Kidney (tissue), 14 donors: ENCODE results near the gene USP19. TPM values are rescaled to one million over a fixed set of nuclear protein-coding genes. Genes with fewer than 3 reads are reported as not detected.

Experiments
- DNase-seq, 5 donors: peaks; one replicate each; pipeline ENCODE4 v3.0.0-alpha.2; 2013 to 2020
- FAIRE-seq: peaks from 2 replicates; lab custom pipeline; 2012; peaks lifted over from hg19 to GRCh38; lab: Jason Lieb, UNC
- H3K27ac ChIP-seq, 2 donors: one replicate each; pipeline ENCODE4 v1.7.0; 2013; ENCODE audit warnings: low read depth in 2 of 2, low read length in 2 of 2, inconsistent platforms in 1 of 2
- H3K27me3 ChIP-seq: one replicate; pipeline ENCODE4 v1.7.1; 2013; ENCODE audit warnings: low read length, inconsistent platforms; ENCODE audit not compliant: control insufficient read depth, insufficient read depth
- H3K36me3 ChIP-seq, 3 donors: one replicate each; pipeline versions ENCODE4 v1.7.0 to v1.7.1; 2013; ENCODE audit warnings: low read length in 3 of 3, control low read depth in 1 of 3, inconsistent platforms in 1 of 3; ENCODE audit not compliant: insufficient read depth in 3 of 3, control insufficient read depth in 2 of 3
- H3K4me1 ChIP-seq, 3 donors: one replicate each; pipeline versions ENCODE4 v1.7.0 to v1.7.1; 2013; ENCODE audit warnings: low read length in 3 of 3, inconsistent platforms in 1 of 3, low read depth in 1 of 3; ENCODE audit not compliant: control insufficient read depth in 2 of 3, insufficient read depth in 2 of 3
- H3K4me3 ChIP-seq, 3 donors: one replicate each; pipeline versions ENCODE4 v1.7.0 to v1.8.1; 2013; ENCODE audit warnings: low read length in 3 of 3, control low read depth in 1 of 3, inconsistent platforms in 1 of 3
- H3K9ac ChIP-seq, 3 donors: one replicate each; pipeline versions ENCODE4 v1.7.0 to v1.7.1; 2013; ENCODE audit warnings: low read length in 3 of 3, control low read depth in 1 of 3, inconsistent platforms in 1 of 3
- H3K9me3 ChIP-seq, 3 donors: one replicate each; pipeline versions ENCODE4 v1.7.0 to v1.7.1; 2013; ENCODE audit warnings: low read length in 3 of 3, control low read depth in 1 of 3, inconsistent platforms in 1 of 3; ENCODE audit not compliant: control insufficient read depth in 2 of 3, insufficient read depth in 1 of 3
- intact Hi-C: fragments of 100-400 bp; cut with DNase I; formaldehyde crosslinking; loops from one replicate; pipeline ENCODE4 v1.11.1; 2022
- microRNA-seq: library from miRNA; unstranded; fragments of <30 nt; microRNA quantifications from one replicate; pipeline ENCODE4 v1.2.0, GENCODE V29; 2020
- polyA plus RNA-seq: library from polyadenylated mRNA; stranded (reverse); fragments of 350-450 nt; fragmentation: Illumina TruSeq; extraction: RNeasy Lipid Tissue Mini Kit (QIAGEN cat#74804); gene quantifications from one replicate; pipeline ENCODE4 v1.2.3, GENCODE V29; 2014; ENCODE audit warnings: low read depth, low replicate concordance; ENCODE audit not compliant: insufficient read depth
- total RNA-seq: library from RNA; stranded (reverse); fragmentation: NEBNext Ultra II Directional; extraction: Animal tissue kit (Norgen Biotek cat#: 25700); gene quantifications from one replicate; pipeline ENCODE4 v1.2.1, GENCODE V29; 2021
- TF ChIP-seq, protein P1 (sequence below): IDR thresholded peaks from 3 replicates; pipeline ENCODE4 v1.5.1; 2012; ENCODE audit warnings: mild to moderate bottlenecking, moderate library complexity, borderline replicate concordance; ENCODE audit not compliant: insufficient read depth; ENCODE audit errors: extremely low read depth
- donor health status: control.
- donor health status: control.
- donor health status: control.
- donor health status: control.
- donor health status: control.
- donor health status: DM: yes; HTN: yes; CAD: no.
- donor health status: Normal renal cell carcinoma (clear cell type).

USP19 gene
- total and polyA plus RNA-seq, 2 donors from 2014 or later = 29.3 to 67.2 TPM

DNA sequence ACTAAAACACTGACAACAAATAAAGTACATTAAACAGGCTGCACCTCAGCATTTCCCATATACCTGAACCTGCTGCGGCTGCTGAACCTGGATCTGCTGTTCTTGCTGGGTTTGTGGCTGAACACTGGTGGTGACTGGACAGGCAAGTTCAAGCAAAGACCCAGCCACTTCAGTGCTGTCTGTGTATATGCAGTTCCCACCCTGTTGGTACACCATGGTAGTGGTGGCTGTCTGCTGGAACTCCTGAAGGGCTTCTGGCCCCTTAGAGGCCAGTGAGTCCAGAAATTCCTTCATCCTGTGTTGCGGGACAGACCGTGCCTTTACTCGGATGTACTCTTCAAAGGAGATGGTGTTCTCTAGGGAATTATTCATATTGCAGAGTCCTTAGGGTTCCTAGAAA, 44.0 kb downstream of the USP19 start:
- intact Hi-C loops = no loop called here
- Histone ChIP-seq H3K9ac (no peak overlapping the region), H3K9me3 (no peaks in the 10 kb centered on the region), H3K36me3 (peaks cover 0 to 27% (median 11%) of the 10 kb centered on the region in 3 donors), H3K4me1 (no peaks in the 10 kb centered on the region), H3K27ac (no peak overlapping the region), H3K27me3 (no peaks in the 10 kb centered on the region), H3K4me3 (no peak overlapping the region)
- DNase-seq = no peak
- TF ChIP-seq, protein P1, sequence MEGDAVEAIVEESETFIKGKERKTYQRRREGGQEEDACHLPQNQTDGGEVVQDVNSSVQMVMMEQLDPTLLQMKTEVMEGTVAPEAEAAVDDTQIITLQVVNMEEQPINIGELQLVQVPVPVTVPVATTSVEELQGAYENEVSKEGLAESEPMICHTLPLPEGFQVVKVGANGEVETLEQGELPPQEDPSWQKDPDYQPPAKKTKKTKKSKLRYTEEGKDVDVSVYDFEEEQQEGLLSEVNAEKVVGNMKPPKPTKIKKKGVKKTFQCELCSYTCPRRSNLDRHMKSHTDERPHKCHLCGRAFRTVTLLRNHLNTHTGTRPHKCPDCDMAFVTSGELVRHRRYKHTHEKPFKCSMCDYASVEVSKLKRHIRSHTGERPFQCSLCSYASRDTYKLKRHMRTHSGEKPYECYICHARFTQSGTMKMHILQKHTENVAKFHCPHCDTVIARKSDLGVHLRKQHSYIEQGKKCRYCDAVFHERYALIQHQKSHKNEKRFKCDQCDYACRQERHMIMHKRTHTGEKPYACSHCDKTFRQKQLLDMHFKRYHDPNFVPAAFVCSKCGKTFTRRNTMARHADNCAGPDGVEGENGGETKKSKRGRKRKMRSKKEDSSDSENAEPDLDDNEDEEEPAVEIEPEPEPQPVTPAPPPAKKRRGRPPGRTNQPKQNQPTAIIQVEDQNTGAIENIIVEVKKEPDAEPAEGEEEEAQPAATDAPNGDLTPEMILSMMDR = no peak
- FAIRE-seq = no peak

DNA sequence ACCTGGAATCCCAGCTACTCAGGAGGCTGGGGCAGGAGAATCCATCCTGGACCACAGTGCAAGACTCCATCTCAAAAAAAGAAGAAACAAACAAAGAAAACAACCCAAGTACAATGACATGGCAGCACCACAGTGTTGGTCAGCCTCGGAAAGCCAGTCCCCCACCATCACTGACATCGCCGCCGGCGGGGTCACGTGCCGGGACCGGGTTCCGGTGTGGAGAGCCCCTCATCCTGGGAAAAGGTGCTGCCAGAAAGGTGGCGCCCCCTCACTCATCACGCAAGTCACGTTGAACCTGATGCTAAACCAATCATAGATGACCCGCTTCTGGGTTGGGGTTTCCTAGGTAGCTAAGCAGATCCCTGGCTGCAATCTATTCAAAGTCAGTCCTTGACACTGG, 44.5 kb downstream of the USP19 start:
- Histone ChIP-seq H3K9ac (no peak overlapping the region), H3K4me3 (no peak overlapping the region), H3K4me1 (no peaks in the 10 kb centered on the region), H3K27ac (no peak overlapping the region), H3K27me3 (no peaks in the 10 kb centered on the region), H3K36me3 (peaks cover 2 to 27% (median 15%) of the 10 kb centered on the region in 3 donors), H3K9me3 (no peaks in the 10 kb centered on the region)
- intact Hi-C loops = no loop called here
- FAIRE-seq = no peak
- TF ChIP-seq, protein P1 = no peak
- no peak for DNase-seq

Small RNAs within 50 kb of the gene (microRNA-seq; reads per million reads assigned to microRNA genes)
- not detected for gene MIR6890

Other genes starting within 250 kb of the USP19 start
- gene SLC25A20, start 221.9 kb downstream of the USP19 start, total RNA-seq = 9.9 TPM
- 59.2 TPM for gene SLC25A20, start 221.9 kb downstream of the USP19 start, polyA plus RNA-seq
- 75.7 TPM for gene ARIH2, start 202.0 kb downstream of the USP19 start, total RNA-seq
- 30.4 TPM for gene ARIH2, start 202.0 kb downstream of the USP19 start, polyA plus RNA-seq
- gene P4HTM, start 130.6 kb downstream of the USP19 start, total RNA-seq = 63.7 TPM
- 72.6 TPM for gene P4HTM, start 130.6 kb downstream of the USP19 start, polyA plus RNA-seq
- 158 TPM for gene WDR6, start 113.4 kb downstream of the USP19 start, total RNA-seq
- 105 TPM for gene WDR6, start 113.4 kb downstream of the USP19 start, polyA plus RNA-seq
- gene DALRD3, start 102.2 kb downstream of the USP19 start, total RNA-seq = 46.8 TPM
- 41.6 TPM for gene DALRD3, start 102.2 kb downstream of the USP19 start, polyA plus RNA-seq
- gene NDUFAF3, start 98.7 kb downstream of the USP19 start, total RNA-seq = 106 TPM
- 190 TPM for gene NDUFAF3, start 98.7 kb downstream of the USP19 start, polyA plus RNA-seq
- gene IMPDH2, start 91.4 kb downstream of the USP19 start, total RNA-seq = 132 TPM
- gene IMPDH2, start 91.4 kb downstream of the USP19 start, polyA plus RNA-seq = 99.9 TPM
- gene QRICH1, start 26.8 kb downstream of the USP19 start, total RNA-seq = 92.1 TPM
- 23.0 TPM for gene QRICH1, start 26.8 kb downstream of the USP19 start, polyA plus RNA-seq
- 231 TPM for gene QARS1, start 16.1 kb downstream of the USP19 start, total RNA-seq
- gene QARS1, start 16.1 kb downstream of the USP19 start, polyA plus RNA-seq = 209 TPM
- gene LAMB2, start 12.2 kb upstream of the USP19 start, total RNA-seq = 444 TPM
- gene LAMB2, start 12.2 kb upstream of the USP19 start, polyA plus RNA-seq = 460 TPM
- 27.6 TPM for gene CCDC71, start 45.5 kb upstream of the USP19 start, total RNA-seq
- gene CCDC71, start 45.5 kb upstream of the USP19 start, polyA plus RNA-seq = 21.0 TPM
- 23.4 TPM for gene KLHDC8B, start 50.8 kb upstream of the USP19 start, total RNA-seq
- 36.5 TPM for gene KLHDC8B, start 50.8 kb upstream of the USP19 start, polyA plus RNA-seq
- 4.7 TPM for gene C3orf62, start 156.4 kb upstream of the USP19 start, total RNA-seq
- gene C3orf62, start 156.4 kb upstream of the USP19 start, polyA plus RNA-seq = 7.0 TPM
- gene USP4, start 219.2 kb upstream of the USP19 start, total RNA-seq = 72.5 TPM
- 28.5 TPM for gene USP4, start 219.2 kb upstream of the USP19 start, polyA plus RNA-seq
- gene GPX1, start 237.5 kb upstream of the USP19 start, total RNA-seq = 375 TPM
- gene GPX1, start 237.5 kb upstream of the USP19 start, polyA plus RNA-seq = 454 TPM